Endothelial cell of umbilical vein (primary cell): Measurements from ENCODE around the gene NRCAM. TPM values are rescaled to one million over a fixed set of nuclear protein-coding genes. Genes with fewer than 3 reads are reported as not detected.

ENCODE experiments used
- BruUV-seq: library from RNA; stranded (reverse); fragments of 400-500 nt; replicated peaks from 2 replicates; lab custom pipeline; 2021; lab: Mats Ljungman, UMichigan
- CTCF ChIA-PET: fragments of 300-600, 350-600 bp; sonication (Branson Sonifier 250); formaldehyde crosslinking; loops from one replicate; lab custom pipeline; 2021; ENCODE audit warnings: antibody characterized with exemption, inconsistent platforms; lab: Charles Lee
- POLR2A ChIA-PET: fragments of 300-600, 350-600 bp; sonication (Branson Sonifier 250); formaldehyde crosslinking; loops from one replicate; lab custom pipeline; 2021; ENCODE audit warnings: antibody characterized with exemption, inconsistent platforms; lab: Charles Lee
- DNase-seq: peaks from one replicate; pipeline ENCODE4 v3.0.0-alpha.2; 2011; ENCODE audit warnings: low read depth, low spot score
- FAIRE-seq: peaks from 2 replicates; lab custom pipeline; 2011; peaks lifted over from hg19 to GRCh38; lab: Jason Lieb, UNC
- H2AFZ ChIP-seq: 2 replicates; pipeline ENCODE4 v1.6.0; 2012; ENCODE audit warnings: low read depth, low read length, control low read depth, inconsistent platforms
- H3K27ac ChIP-seq: 2 replicates; pipeline ENCODE4 v1.5.1; 2011; ENCODE audit warnings: low read depth, mild to moderate bottlenecking, control low read depth, low read length, moderate library complexity; ENCODE audit not compliant: insufficient read depth
- H3K27me3 ChIP-seq, 2 experiments: 2 replicates each; pipeline versions ENCODE4 v1.6.0 to v1.6.1; 2011; ENCODE audit warnings: low read length in 2 of 2, mixed read lengths in 1 of 2; ENCODE audit not compliant: control insufficient read depth in 2 of 2, insufficient read depth in 2 of 2
- H3K36me3 ChIP-seq, 2 experiments: 2 replicates in 1 of 2; 3 replicates in 1 of 2; pipeline ENCODE4 v1.5.1; 2011; ENCODE audit warnings: low read length in 2 of 2, mild to moderate bottlenecking in 1 of 2, moderate library complexity in 1 of 2; ENCODE audit not compliant: control insufficient read depth in 2 of 2, insufficient read depth in 2 of 2; ENCODE audit errors: extremely low read depth in 1 of 2
- H3K4me1 ChIP-seq: 3 replicates; pipeline ENCODE4 v1.5.1; 2011; ENCODE audit warnings: mild to moderate bottlenecking, low read length; ENCODE audit not compliant: control insufficient read depth, insufficient read depth; ENCODE audit errors: extremely low read depth
- H3K4me2 ChIP-seq: 2 replicates; pipeline ENCODE4 v1.6.1; 2011; ENCODE audit warnings: low read length, control low read depth, mixed read lengths; ENCODE audit not compliant: insufficient read depth
- H3K4me3 ChIP-seq, 3 experiments: fragments of 200-600 bp in 1 of 3; sonication (generic), shearing (Covaris generic) in 1 of 3; replicated peaks in 1 of 3; 2 replicates each; pipeline ENCODE4 v1.5.1; 2011 to 2016; ENCODE audit warnings: control low read depth in 3 of 3, low read length in 3 of 3, mild to moderate bottlenecking in 2 of 3, inconsistent platforms in 1 of 3, low read depth in 1 of 3, moderate library complexity in 1 of 3; ENCODE audit not compliant: insufficient read depth in 1 of 3
- H3K79me2 ChIP-seq: 2 replicates; pipeline ENCODE4 v1.6.0; 2012; ENCODE audit warnings: low read length, inconsistent platforms; ENCODE audit not compliant: control insufficient read depth, insufficient read depth
- H3K9ac ChIP-seq: replicated peaks from 2 replicates; pipeline ENCODE3; 2011; ENCODE audit warnings: low read length, control low read depth; ENCODE audit not compliant: insufficient read depth; ENCODE audit errors: extremely low read depth
- H3K9me1 ChIP-seq: replicated peaks from 3 replicates; pipeline ENCODE4 v1.6.0; 2011; ENCODE audit warnings: mild to moderate bottlenecking, low read length; ENCODE audit not compliant: control insufficient read depth, insufficient read depth; ENCODE audit errors: extremely low read depth
- H3K9me3 ChIP-seq: replicated peaks from 2 replicates; pipeline ENCODE4 v1.5.1; 2012; ENCODE audit warnings: low read length, inconsistent platforms; ENCODE audit not compliant: control insufficient read depth, insufficient read depth
- H4K20me1 ChIP-seq: replicated peaks from 2 replicates; pipeline ENCODE3; 2011; ENCODE audit warnings: mild to moderate bottlenecking, low read length; ENCODE audit not compliant: control insufficient read depth, insufficient read depth; ENCODE audit errors: extremely low read depth
- EZH2 ChIP-seq: IDR thresholded peaks from 2 replicates; pipeline ENCODE4 v1.6.1; 2012; ENCODE audit warnings: borderline replicate concordance, low read depth, mild to moderate bottlenecking, moderate library complexity, low read length, inconsistent platforms; ENCODE audit not compliant: severe bottlenecking
- FOS ChIP-seq: IDR thresholded peaks from 2 replicates; pipeline ENCODE4 v1.6.1; 2011; ENCODE audit warnings: mild to moderate bottlenecking, low read length, moderate library complexity, borderline replicate concordance; ENCODE audit not compliant: insufficient read depth
- GATA2 ChIP-seq: IDR thresholded peaks from 2 replicates; pipeline ENCODE4 v1.7.0; 2011; ENCODE audit warnings: low read depth, mild to moderate bottlenecking, moderate library complexity, mixed read lengths, low read length; ENCODE audit not compliant: insufficient read length, insufficient read depth
- JUN ChIP-seq: IDR thresholded peaks from 2 replicates; pipeline ENCODE4 v1.6.1; 2011; ENCODE audit warnings: borderline replicate concordance, low read depth; ENCODE audit not compliant: insufficient read length, insufficient read depth
- MYC ChIP-seq: IDR thresholded peaks from one replicate; pipeline ENCODE4 v1.6.1; 2011; ENCODE audit warnings: mild to moderate bottlenecking, low read depth, low read length
- POLR2A ChIP-seq: IDR thresholded peaks from 2 replicates; pipeline ENCODE4 v1.6.1; 2012; ENCODE audit warnings: low read depth, mild to moderate bottlenecking, control low read depth, low read length
- POLR2AphosphoS5 ChIP-seq: IDR thresholded peaks from 2 replicates; pipeline ENCODE4 v1.6.1; 2012; ENCODE audit warnings: low read depth, mild to moderate bottlenecking, control low read depth, low read length, moderate library complexity; ENCODE audit not compliant: insufficient read depth
- dilution Hi-C: fragments of 300-500 bp; cut with MboI; formaldehyde crosslinking; loops from one replicate; pipeline ENCODE4 v1.15.0; 2019; ENCODE audit warnings: low sequenced_read_pairs; ENCODE audit not compliant: extremely low pct_ligation_motif_present
- intact Hi-C: fragments of 100-400 bp; cut with micrococcal nuclease; formaldehyde crosslinking; loops from one replicate; pipeline ENCODE4 v1.10.0; 2022
- polyA plus RNA-seq, 4 experiments: library from polyadenylated mRNA; depleted of rRNA in 3 of 4; stranded (reverse) in 3 of 4; unstranded in 1 of 4; fragments of >200 nt; gene quantifications; 2 replicates each; pipeline versions ENCODE4 v1.2.1 to v1.2.3, GENCODE V29; 2011 to 2012; ENCODE audit warnings: missing spikeins in 1 of 4
- total RNA-seq: library from RNA; stranded (reverse); gene quantifications from 2 replicates; pipeline ENCODE4 v1.2.3, GENCODE V29; 2021
- TF ChIP-seq, protein P1 (sequence below): IDR thresholded peaks from 2 replicates; pipeline ENCODE4 v1.6.1; 2011; ENCODE audit not compliant: insufficient read depth, insufficient read length
- TF ChIP-seq, protein P2 (sequence below), 2 donors: IDR thresholded peaks; 1 replicate in 1 of 2; 2 replicates in 1 of 2; pipeline ENCODE4 v1.5.1; 2011; ENCODE audit warnings: low read length in 2 of 2, mild to moderate bottlenecking in 2 of 2, moderate library complexity in 2 of 2, control low read depth in 1 of 2, inconsistent platforms in 1 of 2, low read depth in 1 of 2; ENCODE audit not compliant: insufficient read depth in 1 of 2; ENCODE audit errors: extremely low read depth in 1 of 2

The NRCAM gene
- total and polyA plus RNA-seq, 2 donors (not counting 3 experiments of a cell fraction or from before 2014, with no cell fraction given) = 26.0 to 47.6 TPM

DNA sequence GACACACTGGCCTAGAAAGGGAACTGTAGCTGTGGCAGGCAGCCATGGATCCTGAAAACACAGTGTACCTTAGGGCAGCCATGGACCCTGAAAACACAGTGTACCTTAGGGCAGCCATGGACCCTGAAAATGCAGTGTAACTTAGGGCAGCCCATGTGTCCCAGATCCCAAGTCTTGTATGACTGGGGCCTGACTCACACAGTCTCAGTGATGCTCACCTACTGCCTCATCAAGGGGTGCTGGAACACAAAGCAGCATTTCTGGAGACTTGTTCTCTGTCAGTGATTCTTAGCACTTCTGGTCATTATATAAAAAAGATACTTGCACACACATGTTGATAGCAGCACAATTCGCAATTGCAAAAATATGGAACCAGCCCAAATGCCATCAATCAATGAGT is 255.9 kb downstream of the NRCAM start:
- H4K20me1 ChIP-seq = no peaks in the 10 kb centered on the region
- no peak overlapping the region for H3K4me3 ChIP-seq
- H3K79me2 ChIP-seq = no peaks in the 10 kb centered on the region
- TF ChIP-seq JUN (no peak), MYC (no peak), EZH2 (no peak), GATA2 (no peak), FOS (no peak), POLR2AphosphoS5 (no peak), POLR2A (no peak)
- TF ChIP-seq, protein P1, sequence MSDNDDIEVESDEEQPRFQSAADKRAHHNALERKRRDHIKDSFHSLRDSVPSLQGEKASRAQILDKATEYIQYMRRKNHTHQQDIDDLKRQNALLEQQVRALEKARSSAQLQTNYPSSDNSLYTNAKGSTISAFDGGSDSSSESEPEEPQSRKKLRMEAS = no peak
- TF ChIP-seq, protein P2, sequence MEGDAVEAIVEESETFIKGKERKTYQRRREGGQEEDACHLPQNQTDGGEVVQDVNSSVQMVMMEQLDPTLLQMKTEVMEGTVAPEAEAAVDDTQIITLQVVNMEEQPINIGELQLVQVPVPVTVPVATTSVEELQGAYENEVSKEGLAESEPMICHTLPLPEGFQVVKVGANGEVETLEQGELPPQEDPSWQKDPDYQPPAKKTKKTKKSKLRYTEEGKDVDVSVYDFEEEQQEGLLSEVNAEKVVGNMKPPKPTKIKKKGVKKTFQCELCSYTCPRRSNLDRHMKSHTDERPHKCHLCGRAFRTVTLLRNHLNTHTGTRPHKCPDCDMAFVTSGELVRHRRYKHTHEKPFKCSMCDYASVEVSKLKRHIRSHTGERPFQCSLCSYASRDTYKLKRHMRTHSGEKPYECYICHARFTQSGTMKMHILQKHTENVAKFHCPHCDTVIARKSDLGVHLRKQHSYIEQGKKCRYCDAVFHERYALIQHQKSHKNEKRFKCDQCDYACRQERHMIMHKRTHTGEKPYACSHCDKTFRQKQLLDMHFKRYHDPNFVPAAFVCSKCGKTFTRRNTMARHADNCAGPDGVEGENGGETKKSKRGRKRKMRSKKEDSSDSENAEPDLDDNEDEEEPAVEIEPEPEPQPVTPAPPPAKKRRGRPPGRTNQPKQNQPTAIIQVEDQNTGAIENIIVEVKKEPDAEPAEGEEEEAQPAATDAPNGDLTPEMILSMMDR (IDR thresholded peaks at IDR 0.05; ENCODE audit: extremely low read depth in 1 of 2, insufficient read depth in 1 of 2, low read depth in 1 of 2, low read length in 2 of 2) = no peak
- no peak overlapping the region for H3K4me2 ChIP-seq
- peaks cover 0 to 2% of the 10 kb centered on the region in 2 experiments for H3K36me3 ChIP-seq
- DNase-seq = no peak
- H3K9ac ChIP-seq = no peak overlapping the region
- H3K9me3 ChIP-seq = no peaks in the 10 kb centered on the region
- peaks cover 5% of the 10 kb centered on the region for H3K4me1 ChIP-seq
- dilution Hi-C loops (no loop called here), intact Hi-C loops (no loop called here)
- BruUV-seq = no TSS peak
- no peak for FAIRE-seq
- H2AFZ ChIP-seq = no peak overlapping the region
- no peaks in the 10 kb centered on the region for H3K27me3 ChIP-seq
- ChIA-PET POLR2A (no interaction called here), CTCF (no interaction called here)
- no peaks in the 10 kb centered on the region for H3K9me1 ChIP-seq
- H3K27ac ChIP-seq = no peak overlapping the region
